Measurements from ENCODE around the gene CD6. TPM values are rescaled to one million over a fixed set of nuclear protein-coding genes. Genes with fewer than 3 reads are reported as not detected.

CD6 gene
- polyA plus RNA-seq, 12 donors, result 0.33 to 2.1 (median 0.81) TPM; not detected in 2

- DNase-seq, result no peak
These were observed 54.9 kb downstream of the CD6 start for GRCh38 chr11:61026121-61027031.

DNA sequence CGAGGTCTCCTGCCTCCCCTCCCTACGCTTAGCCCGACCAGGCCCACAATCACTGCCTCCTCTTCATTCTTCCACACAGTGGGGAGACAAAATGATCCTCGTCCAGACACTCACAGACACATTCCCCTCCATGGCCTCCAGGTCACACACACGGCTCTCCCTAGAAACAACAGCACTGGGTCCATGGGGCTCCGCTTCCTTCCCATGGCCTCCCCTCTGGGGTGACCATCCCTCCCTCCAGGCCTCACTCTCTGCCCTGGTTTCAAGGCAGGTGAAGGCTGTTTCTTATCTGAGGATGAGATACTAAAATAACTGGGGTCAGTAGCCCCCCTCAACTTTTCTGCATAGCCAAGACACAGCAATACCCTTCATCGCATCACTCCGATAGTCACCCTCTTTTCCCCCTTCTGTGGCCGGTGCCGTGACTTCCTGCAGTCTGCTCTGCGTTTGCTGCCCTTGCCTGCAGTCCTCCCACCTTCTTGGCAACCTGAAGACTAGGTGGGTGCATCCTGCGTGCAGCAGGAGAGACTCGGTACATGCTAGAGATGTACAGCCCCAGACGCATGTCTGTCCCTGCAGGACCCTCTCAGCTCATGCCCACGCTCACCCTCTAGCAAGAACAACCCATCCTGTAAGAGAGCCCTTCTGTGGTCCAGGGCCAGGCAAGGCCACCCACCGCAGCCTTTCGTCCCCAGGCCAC lies 55.8 kb downstream of the CD6 start:
- no peak for DNase-seq

GRCh38 chr11:61028135-61028729 lies 56.8 kb downstream of the CD6 start:
- DNase-seq, result no peak

DNA sequence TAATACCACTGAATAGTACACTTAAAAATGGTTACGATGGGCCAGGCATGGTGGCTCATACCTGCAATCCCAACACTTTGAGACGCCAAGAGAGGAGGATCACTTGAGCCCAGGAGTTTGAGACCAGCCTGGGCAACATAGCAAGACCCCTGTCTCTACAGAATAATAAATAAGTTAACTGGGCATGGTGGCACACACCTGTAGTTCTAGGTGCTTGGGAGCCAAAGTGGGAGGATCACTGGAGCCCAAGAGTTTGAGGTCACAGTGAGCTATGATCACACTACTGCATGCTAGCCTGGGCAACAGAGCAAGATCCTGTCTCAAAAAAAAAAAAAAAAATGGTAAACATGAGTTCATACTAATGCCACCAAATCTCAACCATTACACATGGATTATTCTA lies 61.3 kb downstream of the CD6 start:
- no peak for DNase-seq

GRCh38 chr11:61033417-61033816 lies 61.9 kb downstream of the CD6 start:
- no peak for DNase-seq

- DNase-seq, result peak; percentile 23
These were observed 62.6 kb downstream of the CD6 start for GRCh38 chr11:61034111-61034510.

DNA sequence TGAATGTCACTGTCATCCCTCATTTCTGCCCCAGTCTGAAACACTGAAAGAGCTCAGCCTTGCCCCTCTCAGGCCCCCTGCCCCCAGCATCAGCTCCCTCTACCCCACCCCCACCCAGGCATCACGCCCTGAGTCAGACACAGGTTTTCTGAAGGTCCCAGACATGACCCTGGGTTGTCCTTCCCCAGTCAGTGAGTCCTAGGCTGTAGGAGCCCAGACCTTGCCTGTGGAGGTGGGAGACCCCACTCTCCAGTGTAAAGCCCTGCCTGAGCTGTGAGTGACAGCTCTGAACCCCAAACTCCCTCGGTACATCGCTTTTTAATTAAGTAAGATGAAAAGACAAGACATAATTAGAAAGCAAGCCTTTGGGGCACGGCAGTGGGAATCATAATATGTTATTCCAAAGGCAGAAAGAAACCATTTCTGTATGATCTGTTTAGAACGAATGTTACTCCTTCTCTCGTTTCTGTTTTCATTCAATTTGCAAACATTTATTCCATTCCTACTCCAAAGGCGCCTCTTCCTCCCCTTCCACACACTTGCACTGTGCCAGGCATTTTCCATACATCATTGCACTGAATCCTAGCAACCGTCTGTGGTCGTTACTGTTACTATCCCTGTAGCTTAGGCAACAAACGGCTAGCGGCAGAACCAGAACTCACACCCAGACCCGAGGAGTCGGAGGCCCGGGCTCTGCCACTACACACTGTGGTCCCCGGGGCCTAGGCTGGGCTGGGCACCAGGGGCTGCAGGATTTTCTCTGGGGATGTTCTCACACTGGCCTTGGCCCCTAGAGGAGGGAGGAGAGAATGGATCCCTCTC lies 63.4 kb downstream of the CD6 start:
- DNase-seq, result peak; percentile 62

DNA sequence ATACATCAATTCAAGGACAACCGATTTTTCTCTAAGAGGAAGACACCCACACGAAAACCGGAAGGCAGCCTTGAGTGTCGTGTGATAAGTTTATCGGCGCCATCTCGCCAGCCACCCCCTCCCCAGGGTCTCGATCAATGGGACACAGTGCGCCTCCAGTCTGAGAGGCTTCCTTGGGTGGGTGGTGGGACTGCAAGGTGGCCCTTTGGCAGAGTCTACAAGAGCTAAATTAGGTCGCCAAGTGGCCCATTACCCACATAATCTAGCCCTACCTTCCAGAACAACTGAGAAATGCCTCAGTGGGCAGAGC lies 64.0 kb downstream of the CD6 start:
- no peak for DNase-seq

DNA sequence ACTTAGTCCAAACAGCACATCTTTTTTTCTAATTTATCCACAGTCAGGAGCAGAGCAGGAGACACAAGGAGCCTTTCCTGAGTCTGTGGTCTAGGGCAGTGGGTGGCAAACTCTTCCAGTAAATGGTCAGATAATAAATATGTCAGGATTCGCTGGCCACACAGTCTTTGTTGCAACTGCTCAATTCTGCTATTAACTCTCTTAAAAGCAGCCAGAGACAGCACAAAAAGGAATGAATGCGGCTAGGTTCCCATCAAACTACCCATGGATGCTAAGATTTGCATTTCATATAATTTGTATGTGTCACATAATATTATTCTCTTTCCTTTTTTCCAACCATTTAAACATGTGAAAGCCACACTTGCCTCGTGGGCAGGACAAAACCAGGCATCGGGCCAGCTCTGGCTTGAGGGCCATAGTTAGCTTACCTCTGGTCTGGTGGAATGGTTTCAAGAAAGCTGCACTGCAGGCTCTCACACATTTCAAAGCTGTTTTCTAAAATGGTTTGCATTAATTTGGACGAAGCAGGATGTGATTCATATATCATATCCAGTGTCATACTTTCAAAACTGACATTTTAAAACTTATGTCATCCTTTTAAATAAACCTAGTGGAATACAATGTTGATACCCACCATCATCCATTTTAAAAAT lies 66.1 kb downstream of the CD6 start:
- peak; percentile 35 for DNase-seq

DNA sequence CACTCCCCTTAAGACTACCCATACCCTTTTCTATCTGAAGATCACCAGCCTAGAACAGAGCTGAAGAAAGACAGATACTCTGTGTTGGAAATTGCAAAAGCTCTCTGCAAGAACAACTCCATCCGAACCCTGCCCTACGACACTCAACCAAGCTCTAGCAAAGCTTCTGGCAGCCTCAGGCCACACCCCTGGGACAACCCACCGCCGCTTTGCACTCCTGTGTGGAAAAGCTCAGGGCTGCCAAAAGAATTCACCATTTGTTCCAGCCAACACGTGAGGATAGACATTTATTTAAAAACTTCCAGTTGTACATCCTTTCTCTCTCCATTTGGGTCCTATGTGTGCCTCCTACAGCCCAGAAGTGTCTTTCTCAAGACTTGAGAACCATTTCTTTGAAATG lies 68.4 kb downstream of the CD6 start:
- DNase-seq, result no peak

DNA sequence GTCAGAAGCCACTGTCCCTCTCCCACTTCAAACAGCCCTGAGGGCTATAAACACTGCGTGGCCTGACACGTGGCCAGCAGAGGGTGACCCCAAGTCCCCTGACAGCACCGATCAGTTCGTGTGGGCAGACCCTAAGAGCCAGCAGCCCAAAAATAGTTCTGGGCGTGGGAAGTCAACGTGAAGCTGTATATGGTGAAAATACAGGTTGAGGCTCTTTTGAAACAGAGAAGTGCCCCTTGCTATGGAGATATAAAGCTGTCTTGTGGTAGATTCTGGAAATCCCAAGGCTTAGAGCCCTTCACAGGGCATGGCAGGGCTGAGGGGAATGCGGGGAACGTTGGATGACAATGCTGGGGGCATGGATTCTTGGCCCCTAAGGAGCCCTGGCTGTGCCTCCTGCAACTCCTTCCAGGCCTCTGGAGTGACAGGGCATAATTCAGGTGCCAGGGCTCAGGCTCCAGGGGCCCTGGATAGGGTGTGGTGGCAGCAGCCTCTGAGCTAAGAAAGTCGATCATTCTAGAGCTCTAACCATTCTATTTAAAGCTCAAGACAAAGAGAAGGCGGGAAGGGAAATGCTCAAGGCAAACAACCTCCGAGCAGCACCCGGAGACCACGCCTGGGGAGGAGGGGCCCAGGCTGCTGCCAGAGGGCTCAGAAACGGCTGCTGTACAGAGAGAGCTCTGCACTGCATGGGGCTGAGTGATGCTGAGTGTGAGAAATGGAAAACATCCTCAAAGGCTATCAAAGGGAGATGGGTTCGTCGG lies 70.5 kb downstream of the CD6 start:
- DNase-seq, result peak; percentile 62

- DNase-seq, result no peak
These were observed 71.1 kb downstream of the CD6 start for GRCh38 chr11:61042537-61042936.

- DNase-seq, result no peak
These were observed 71.6 kb downstream of the CD6 start for GRCh38 chr11:61042961-61043540.

GRCh38 chr11:61045271-61045670 lies 73.8 kb downstream of the CD6 start:
- DNase-seq, result no peak

DNA sequence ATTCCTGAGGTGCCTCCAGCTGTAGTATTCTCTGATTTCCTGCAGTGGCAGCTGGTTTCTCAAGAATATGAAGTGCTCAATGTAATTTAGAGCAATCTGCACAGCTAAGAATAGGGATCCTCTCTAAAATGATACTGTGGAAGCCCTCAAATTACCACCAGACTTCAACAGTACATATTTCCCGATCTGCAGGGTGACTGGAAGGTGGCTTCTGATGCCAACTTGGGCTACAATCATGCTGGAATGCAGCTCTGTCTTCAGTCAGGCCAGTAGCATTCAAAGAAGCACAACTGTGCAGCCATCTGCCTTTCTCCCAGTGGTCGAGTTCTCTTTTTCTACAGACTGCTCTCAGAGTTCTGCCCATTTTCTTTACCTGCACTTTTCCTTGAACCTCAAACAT lies 75.4 kb downstream of the CD6 start:
- DNase-seq, result no peak

DNA sequence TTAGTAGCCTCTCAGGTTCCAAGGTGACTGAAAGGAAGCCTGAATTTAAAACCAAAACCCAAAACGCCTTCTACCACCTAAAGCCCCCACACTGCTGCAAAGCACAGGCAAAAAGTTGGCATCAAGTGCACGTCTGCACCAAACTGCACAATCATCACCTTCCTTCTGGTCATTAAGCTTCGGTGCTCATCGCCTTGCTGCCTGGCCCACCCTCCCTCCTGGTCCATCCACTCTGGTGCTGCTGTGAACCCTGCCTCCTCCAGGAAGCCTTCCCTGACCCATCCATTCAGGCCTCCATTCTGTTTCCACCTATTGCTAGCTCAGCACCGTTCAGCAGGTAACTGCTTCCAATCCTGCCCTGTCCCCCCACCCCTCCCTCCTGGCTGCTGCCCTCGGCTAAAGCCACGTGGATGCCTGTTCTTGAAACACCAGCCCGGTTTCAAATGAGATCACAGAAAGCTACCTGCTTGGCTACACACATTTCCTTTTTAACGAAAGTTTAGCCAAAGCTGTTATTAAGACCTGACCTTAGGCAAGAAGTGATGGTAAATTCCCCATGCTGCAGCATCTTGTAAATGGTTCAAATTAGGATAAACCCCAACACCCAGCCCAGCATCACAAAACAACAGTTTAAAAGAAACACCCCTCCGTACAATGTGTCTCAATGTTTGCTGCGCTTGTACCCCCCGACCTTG lies 77.0 kb downstream of the CD6 start:
- no peak for DNase-seq

DNA sequence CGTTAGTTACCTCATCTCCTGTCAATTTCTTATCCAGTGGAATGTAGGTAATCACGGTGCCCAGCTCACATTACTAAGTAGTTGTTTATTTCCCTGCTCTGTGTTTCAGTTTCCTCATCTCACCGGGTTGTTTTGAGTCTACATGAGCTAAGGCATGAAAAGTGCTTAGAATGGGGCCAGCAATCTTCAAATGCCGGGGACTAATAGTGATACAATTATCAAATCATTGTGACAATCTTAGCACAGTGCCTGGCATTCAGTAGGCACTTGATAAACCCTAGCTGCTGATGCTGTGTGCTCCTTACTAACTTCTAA lies 77.5 kb downstream of the CD6 start:
- no peak for DNase-seq

DNA sequence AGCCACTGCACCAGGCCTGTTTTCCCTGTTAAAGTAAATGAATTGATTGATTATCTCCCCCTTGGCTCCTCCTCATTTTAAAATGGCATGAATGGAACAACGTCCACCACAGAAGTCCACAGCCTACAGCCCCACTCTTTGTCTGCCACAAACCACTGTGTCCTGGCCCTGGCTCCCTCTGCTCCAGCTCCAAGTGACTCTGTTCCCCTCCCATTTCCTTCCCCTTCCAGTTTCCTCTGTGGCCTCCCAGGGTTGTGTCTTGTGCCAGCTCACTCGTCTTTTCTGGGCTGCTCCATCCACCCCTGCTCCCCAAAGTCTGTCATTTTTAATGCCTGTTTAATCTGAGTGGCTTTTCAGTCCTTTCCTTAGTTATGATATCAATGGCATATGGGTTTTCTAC lies 78.4 kb downstream of the CD6 start:
- no peak for DNase-seq

- no peak for DNase-seq
These were observed 80.9 kb downstream of the CD6 start for GRCh38 chr11:61052182-61052972.
